HG03060 (cell line): ENCODE results near the gene SH2D3C.

Experiments used
- ATAC-seq: cut with Tn5 transposase; IDR thresholded peaks from one replicate; pipeline ENCODE4 v1.9.1; 2021; ENCODE audit warnings: low read depth, moderate number of reproducible peaks; ENCODE audit not compliant: unreplicated experiment

SH2D3C gene

GRCh38 chr9:127705577-127706379 lies 72.7 kb downstream of the SH2D3C start:
- ATAC-seq = no peak

DNA sequence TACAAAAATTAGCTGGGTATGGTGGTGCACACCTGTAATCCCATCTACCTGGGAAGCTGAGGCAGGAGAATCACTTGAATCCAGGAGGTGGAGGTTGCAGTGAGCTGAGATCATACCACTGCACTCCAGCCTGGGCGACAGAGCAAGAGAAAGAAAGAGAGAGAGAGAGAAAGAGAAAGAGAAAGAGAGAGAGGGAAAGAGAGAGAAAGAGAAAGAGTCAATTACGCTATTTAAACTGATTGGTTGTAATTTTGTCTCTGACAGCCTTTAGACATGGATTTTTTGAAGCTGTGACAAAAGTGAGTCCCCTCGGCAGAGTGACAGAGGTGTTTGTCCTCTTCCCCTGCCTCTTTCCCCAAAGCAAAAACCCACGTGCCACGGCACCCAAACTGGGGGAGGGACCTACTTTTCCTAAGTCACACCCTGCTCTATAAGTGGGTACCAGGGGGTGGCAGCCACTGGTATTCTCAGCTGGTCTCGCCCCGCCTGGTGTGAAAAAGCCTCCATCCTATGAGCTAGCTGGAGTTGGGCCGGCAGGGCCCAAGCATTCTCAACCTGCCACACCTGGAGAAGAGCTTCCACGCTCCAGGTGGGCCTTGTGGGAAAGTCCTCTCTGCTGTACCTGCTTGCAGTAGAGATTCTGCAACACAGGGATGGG lies 75.0 kb downstream of the SH2D3C start:
- ATAC-seq = no peak

GRCh38 chr9:127700594-127701255 lies 77.7 kb downstream of the SH2D3C start:
- ATAC-seq = no peak

- ATAC-seq = no peak
Observed at GRCh38 chr9:127700140-127700539, 78.3 kb downstream of the SH2D3C start.

DNA sequence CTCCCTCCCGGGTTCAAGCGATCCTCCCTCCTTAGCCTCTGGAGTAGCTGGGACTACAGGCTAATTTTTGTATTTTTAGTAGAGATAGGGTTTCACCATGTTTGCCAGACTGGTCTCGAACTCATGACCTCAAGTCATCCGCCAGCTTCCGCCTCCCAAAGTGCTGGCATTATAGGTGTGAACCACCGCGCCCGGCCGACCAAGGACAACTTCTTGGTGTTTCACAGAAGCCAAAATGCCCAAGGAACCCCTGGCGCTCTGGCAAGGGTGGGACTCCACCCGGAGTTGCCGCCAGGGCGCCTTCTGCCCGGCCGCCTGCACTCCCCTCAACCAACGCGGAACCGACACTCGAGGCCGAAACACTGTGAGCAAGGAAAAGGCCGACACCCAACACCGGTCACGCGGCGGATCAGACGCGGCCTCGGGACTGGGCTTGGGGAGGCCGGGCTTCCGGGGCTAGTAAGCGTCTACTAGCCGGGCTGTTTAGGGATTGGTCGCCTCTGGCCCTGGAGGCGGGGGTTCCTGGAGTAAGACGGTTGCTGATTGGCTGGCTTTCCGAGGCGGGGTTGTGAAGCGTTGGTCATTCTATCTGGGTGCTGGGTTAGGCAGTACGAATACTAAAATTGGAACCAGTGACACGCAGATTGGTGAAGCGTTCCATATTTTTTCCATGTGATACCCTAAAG lies 79.3 kb downstream of the SH2D3C start:
- peak; percentile 76 for ATAC-seq

DNA sequence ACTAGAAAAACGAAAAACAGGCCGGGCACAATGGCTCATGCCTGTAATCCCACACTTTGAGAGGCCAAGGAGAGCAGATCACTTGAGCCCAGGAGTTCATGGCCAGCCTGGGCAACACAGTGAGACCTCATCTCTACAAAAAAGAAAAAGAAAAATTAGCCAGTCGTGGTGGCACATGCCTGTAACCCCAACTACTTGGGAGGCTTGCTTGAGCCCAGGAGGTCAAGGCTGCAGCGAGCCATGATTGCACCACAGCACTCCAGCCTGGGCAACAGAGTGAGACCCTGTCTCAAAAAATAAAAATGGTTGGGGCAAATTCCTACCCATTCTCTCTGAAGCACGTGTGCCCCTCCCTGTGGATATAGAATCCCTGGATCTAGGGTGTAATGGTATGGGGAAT lies 80.1 kb downstream of the SH2D3C start:
- no peak for ATAC-seq

- ATAC-seq = no peak
Observed at GRCh38 chr9:127697575-127697974, 80.9 kb downstream of the SH2D3C start.

GRCh38 chr9:127694890-127695720 lies 83.4 kb downstream of the SH2D3C start:
- ATAC-seq = no peak

DNA sequence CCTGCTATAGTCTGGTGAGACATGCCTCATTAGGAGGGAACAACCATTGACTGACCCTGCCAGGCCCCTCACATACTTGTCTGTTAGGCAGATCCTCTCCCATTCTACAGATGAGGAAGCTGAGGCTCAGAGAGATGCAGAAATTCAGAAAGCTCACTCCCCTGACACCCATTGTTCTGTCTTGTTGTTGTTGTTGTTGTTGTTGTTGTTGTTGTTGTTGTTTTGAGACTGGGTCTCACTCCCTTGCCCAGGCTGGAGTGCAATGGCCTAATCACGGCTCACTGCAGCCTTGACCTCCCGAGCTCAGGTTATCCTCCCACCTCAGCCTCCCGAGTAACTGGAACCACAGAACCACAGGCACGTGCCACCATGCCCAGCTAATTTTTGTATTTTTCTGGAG lies 84.8 kb downstream of the SH2D3C start:
- no peak for ATAC-seq

DNA sequence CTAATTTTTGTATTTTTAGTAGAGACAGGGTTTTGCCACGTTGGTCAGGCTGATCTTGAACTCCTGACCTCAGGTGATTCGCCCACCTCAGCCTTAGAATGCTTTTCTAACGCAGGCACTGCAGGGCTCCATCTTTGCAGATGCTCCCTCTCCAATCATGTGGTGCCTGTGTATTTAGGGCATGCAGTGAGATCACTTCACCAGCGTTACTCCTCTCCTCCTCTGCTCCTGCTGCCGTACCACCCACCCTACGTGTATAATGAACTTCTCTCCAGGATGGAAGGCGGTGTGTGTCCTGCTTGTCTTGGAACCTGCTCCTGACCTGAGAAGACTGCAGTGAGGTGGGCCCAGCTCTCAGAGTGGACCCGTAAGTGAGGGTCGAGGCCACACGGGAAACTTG lies 85.3 kb downstream of the SH2D3C start:
- ATAC-seq = no peak

- no peak for ATAC-seq
Observed at GRCh38 chr9:127692071-127692470, 86.4 kb downstream of the SH2D3C start.

GRCh38 chr9:127690735-127691134 lies 87.7 kb downstream of the SH2D3C start:
- ATAC-seq = no peak

DNA sequence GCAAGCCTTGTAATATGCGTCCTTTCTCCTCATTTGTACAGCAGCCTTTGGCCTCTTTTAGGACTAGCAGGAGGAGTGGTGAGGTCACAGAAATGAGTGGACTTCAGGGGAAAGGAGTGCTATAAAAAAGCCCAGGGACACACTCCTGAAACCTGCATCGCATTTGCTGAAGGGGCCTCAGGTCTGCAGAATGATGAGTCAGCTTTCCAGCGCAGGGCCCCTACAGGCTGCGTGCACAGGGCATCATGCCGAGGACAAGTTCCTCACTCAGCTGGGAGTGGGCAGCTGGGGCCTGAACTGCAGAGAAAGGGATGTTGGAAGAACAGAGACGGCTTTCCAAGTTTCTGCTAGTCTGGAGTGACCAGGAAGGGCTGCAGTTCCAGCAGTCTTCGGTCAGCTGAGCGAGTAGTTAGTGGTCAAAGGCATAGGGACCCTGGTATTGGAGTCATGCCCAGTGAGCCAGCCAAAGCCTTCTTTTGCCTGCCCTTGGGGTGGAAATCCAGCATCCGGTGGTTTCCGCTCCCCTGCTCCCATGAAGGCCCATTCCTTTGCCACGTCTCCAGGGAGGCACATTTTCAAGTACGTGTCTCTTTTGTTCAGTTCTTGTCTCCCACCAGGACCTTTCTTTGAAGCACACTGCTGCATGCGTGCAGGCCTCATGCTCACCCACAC lies 89.0 kb downstream of the SH2D3C start:
- ATAC-seq = no peak
